ENCODE measurements around the gene CHD9.

GRCh38 chr16:53257001-53257400, 202.2 kb downstream of the CHD9 start:
- TF ChIP-seq MAX (IDR thresholded peaks at IDR 0.05; ENCODE audit: low read depth, low read length) (no peak), CTCF (IDR thresholded peaks at IDR 0.05; ENCODE audit: low read depth, low read length) (no peak)
